ENCODE data around the gene FZD8. TPM values are rescaled to one million over a fixed set of nuclear protein-coding genes. Genes with fewer than 3 reads are reported as not detected.
"Not testable (repeated sequence)": the region's sequence is repeated elsewhere in the genome, so short reads cannot be mapped to it uniquely, and the experiment has no call there.

Gene FZD8
- polyA plus RNA-seq, 3 donors = 0.04 to 0.24 TPM; not detected in 1

DNA sequence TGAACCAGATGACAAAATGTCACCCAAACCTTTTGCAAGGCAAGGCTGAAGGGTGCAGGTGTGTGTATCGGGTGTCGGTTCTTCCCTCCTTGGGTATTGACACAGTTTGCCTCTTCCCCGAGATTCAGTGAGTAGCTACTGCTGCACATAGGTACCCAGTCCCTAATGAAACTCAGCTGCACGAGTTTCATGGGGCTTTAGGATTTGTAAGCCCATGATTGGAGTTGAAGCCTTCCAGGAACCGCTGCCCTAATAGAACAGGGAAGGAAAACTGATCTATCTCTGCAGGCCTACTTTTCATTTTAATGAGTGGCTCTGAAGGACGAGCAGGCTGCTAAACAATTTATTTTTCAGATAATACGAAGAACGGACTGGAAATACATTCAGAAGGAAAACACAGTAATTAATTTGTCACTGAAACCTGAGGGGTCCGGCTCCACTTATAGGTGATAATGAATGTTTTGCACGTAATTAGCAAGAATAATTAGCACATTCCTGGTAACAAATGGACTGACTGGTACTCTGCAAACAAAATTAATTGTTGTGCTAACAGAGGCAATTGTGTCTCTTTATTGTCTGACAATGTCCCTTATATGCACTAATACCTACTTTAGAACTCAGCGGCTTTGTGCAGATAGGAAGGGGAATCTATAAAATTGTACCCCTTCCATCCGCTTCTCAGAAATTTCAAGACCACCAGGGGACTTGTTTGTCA, 49.6 kb upstream of the FZD8 start:
- Mint-ChIP-seq H3K36me3 (no peaks in the 10 kb centered on the region), H3K4me3 (no peak overlapping the region), H3K27ac (peak overlapping the region in 1 of 7 donors; percentile 47), H3K27me3 (ENCODE audit: low read depth in 3 of 3) (peaks cover 0 to 2% (median 1%) of the 10 kb centered on the region in 3 donors), H3K9me3 (peaks cover 0 to 7% (median 2%) of the 10 kb centered on the region in 7 donors), H3K4me1 (no peaks in the 10 kb centered on the region)
- no peak for DNase-seq
- Histone ChIP-seq H3K79me2 (ENCODE audit: insufficient read depth, low read length) (no peaks in the 10 kb centered on the region), H3K9me3 (replicated peaks in 1 of 2; ENCODE audit: control insufficient read depth in 1 of 2, insufficient read depth in 1 of 2, low read length in 2 of 2) (no peaks in the 10 kb centered on the region), H3K4me2 (replicated peaks; ENCODE audit: extremely low read depth, low read length, poor library complexity, severe bottlenecking) (no peak overlapping the region), H3K36me3 (replicated peaks in 1 of 2; ENCODE audit: control insufficient read depth in 1 of 2, insufficient read depth in 2 of 2, low read length in 2 of 2) (no peaks in the 10 kb centered on the region), H3K27ac (ENCODE audit: low read depth in 1 of 2, low read length in 2 of 2) (no peak overlapping the region), H3K4me1 (ENCODE audit: control insufficient read depth in 1 of 2, insufficient read depth in 2 of 2, low read length in 2 of 2) (no peaks in the 10 kb centered on the region), H3K4me3 (replicated peaks in 1 of 3; ENCODE audit: low read depth in 2 of 3, low read length in 3 of 3) (no peak overlapping the region), H3K27me3 (ENCODE audit: control insufficient read depth in 2 of 2, insufficient read depth in 2 of 2, low read length in 2 of 2) (no peaks in the 10 kb centered on the region), H2AFZ (ENCODE audit: insufficient read depth, low read depth, low read length, poor library complexity, severe bottlenecking) (no peak overlapping the region), H3K9ac (ENCODE audit: insufficient read depth, low read length, poor library complexity, severe bottlenecking) (no peak overlapping the region), H4K20me1 (ENCODE audit: insufficient read depth, low read length) (no peaks in the 10 kb centered on the region)
- 86% methylated on average over 9 of the region's 12 CpGs for WGBS (ENCODE audit: insufficient coverage)
- intact Hi-C loops (cut with micrococcal nuclease) = no loop called here
- TF ChIP-seq, protein P1, sequence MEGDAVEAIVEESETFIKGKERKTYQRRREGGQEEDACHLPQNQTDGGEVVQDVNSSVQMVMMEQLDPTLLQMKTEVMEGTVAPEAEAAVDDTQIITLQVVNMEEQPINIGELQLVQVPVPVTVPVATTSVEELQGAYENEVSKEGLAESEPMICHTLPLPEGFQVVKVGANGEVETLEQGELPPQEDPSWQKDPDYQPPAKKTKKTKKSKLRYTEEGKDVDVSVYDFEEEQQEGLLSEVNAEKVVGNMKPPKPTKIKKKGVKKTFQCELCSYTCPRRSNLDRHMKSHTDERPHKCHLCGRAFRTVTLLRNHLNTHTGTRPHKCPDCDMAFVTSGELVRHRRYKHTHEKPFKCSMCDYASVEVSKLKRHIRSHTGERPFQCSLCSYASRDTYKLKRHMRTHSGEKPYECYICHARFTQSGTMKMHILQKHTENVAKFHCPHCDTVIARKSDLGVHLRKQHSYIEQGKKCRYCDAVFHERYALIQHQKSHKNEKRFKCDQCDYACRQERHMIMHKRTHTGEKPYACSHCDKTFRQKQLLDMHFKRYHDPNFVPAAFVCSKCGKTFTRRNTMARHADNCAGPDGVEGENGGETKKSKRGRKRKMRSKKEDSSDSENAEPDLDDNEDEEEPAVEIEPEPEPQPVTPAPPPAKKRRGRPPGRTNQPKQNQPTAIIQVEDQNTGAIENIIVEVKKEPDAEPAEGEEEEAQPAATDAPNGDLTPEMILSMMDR (IDR thresholded peaks at IDR 0.05) = no peak

DNA sequence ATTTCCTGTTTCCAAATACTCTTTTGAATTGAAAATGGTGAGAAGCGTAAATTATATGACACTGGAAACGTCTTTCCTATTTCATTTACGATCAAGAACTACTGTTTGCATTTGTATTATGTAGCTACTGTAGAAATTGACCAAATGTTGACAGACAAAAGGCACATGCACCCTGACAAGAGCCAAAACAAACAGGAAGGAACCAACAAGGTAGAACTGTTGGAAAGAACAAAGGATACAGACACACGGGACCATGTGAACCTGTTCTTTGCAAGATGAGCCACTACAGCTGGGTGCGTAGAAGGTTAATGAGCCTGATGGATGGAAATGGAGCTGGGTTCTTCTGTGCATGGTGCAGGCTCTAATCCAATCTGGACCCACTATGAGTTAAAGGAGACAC, 48.4 kb upstream of the FZD8 start:
- Histone ChIP-seq H3K27me3 (ENCODE audit: control insufficient read depth in 2 of 2, insufficient read depth in 2 of 2, low read length in 2 of 2) (no peaks in the 10 kb centered on the region), H3K4me1 (ENCODE audit: control insufficient read depth in 1 of 2, insufficient read depth in 2 of 2, low read length in 2 of 2) (no peaks in the 10 kb centered on the region), H3K27ac (ENCODE audit: low read depth in 1 of 2, low read length in 2 of 2) (no peak overlapping the region), H3K79me2 (ENCODE audit: insufficient read depth, low read length) (no peaks in the 10 kb centered on the region), H4K20me1 (ENCODE audit: insufficient read depth, low read length) (no peaks in the 10 kb centered on the region), H3K4me2 (replicated peaks; ENCODE audit: extremely low read depth, low read length, poor library complexity, severe bottlenecking) (no peak overlapping the region), H2AFZ (ENCODE audit: insufficient read depth, low read depth, low read length, poor library complexity, severe bottlenecking) (no peak overlapping the region), H3K36me3 (replicated peaks in 1 of 2; ENCODE audit: control insufficient read depth in 1 of 2, insufficient read depth in 2 of 2, low read length in 2 of 2) (no peaks in the 10 kb centered on the region), H3K9me3 (replicated peaks in 1 of 2; ENCODE audit: control insufficient read depth in 1 of 2, insufficient read depth in 1 of 2, low read length in 2 of 2) (no peaks in the 10 kb centered on the region), H3K9ac (ENCODE audit: insufficient read depth, low read length, poor library complexity, severe bottlenecking) (no peak overlapping the region), H3K4me3 (replicated peaks in 1 of 3; ENCODE audit: low read depth in 2 of 3, low read length in 3 of 3) (no peak overlapping the region)
- H3K27ac Mint-ChIP-seq = no peak overlapping the region
- no peak overlapping the region for H3K4me3 Mint-ChIP-seq
- peaks cover 0 to 8% (median 3%) of the 10 kb centered on the region in 7 donors for H3K9me3 Mint-ChIP-seq
- TF ChIP-seq, protein P1 (IDR thresholded peaks at IDR 0.05) = no peak
- WGBS (ENCODE audit: insufficient coverage) = 60% methylated on average over 1 of the region's 5 CpGs
- DNase-seq = no peak
- no peaks in the 10 kb centered on the region for H3K4me1 Mint-ChIP-seq
- H3K27me3 Mint-ChIP-seq (ENCODE audit: low read depth in 3 of 3) = peaks cover 0 to 2% (median 1%) of the 10 kb centered on the region in 3 donors
- intact Hi-C loops (cut with micrococcal nuclease) = no loop called here
- no peaks in the 10 kb centered on the region for H3K36me3 Mint-ChIP-seq

DNA sequence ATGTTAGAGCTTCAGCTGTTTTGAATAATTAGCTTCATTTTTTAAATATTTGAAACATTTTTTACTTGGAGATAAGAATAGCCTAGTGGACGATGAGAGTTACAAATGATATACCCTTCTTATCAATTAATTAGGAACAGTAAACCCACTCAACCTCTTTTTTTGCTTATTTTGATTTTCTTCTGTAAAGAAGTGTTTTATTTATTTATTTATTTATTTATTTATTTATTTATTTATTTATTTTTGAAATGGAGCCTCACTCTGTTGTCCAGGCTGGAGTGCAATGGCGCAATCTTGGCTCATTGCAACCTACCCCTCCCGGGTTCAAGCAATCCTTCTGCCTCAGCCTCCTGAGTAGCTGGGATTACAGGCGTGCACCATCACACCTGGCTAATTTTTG, 43.8 kb upstream of the FZD8 start:
- no CpG with 5 or more reads among the region's 4 CpGs for WGBS (ENCODE audit: insufficient coverage)
- H3K9me3 Mint-ChIP-seq = peaks cover 0 to 12% (median 6%) of the 10 kb centered on the region in 7 donors
- intact Hi-C loops (cut with micrococcal nuclease); H3K9me3 ChIP-seq (replicated peaks in 1 of 2; ENCODE audit: control insufficient read depth in 1 of 2, insufficient read depth in 1 of 2, low read length in 2 of 2); H3K27ac Mint-ChIP-seq; H2AFZ ChIP-seq (ENCODE audit: insufficient read depth, low read depth, low read length, poor library complexity, severe bottlenecking); H3K4me1 Mint-ChIP-seq; H3K4me2 ChIP-seq (replicated peaks; ENCODE audit: extremely low read depth, low read length, poor library complexity, severe bottlenecking); H3K27me3 Mint-ChIP-seq (ENCODE audit: low read depth in 3 of 3); H3K4me3 ChIP-seq (replicated peaks in 1 of 3; ENCODE audit: low read depth in 2 of 3, low read length in 3 of 3); H3K36me3 ChIP-seq (replicated peaks in 1 of 2; ENCODE audit: control insufficient read depth in 1 of 2, insufficient read depth in 2 of 2, low read length in 2 of 2); H4K20me1 ChIP-seq (ENCODE audit: insufficient read depth, low read length); H3K4me1 ChIP-seq (ENCODE audit: control insufficient read depth in 1 of 2, insufficient read depth in 2 of 2, low read length in 2 of 2); H3K27me3 ChIP-seq (ENCODE audit: control insufficient read depth in 2 of 2, insufficient read depth in 2 of 2, low read length in 2 of 2); H3K9ac ChIP-seq (ENCODE audit: insufficient read depth, low read length, poor library complexity, severe bottlenecking); H3K36me3 Mint-ChIP-seq; H3K79me2 ChIP-seq (ENCODE audit: insufficient read depth, low read length); DNase-seq; H3K27ac ChIP-seq (ENCODE audit: low read depth in 1 of 2, low read length in 2 of 2); H3K4me3 Mint-ChIP-seq: not testable (repeated sequence)
